GM23338 (cell line): Measurements from ENCODE around the gene MON2. TPM values are rescaled to one million over a fixed set of nuclear protein-coding genes. Genes with fewer than 3 reads are reported as not detected.

Experiments used
- ATAC-seq: fragments of 200-7000 bp; cut with Tn5 transposase; 3 replicates; pipeline ENCODE4 v1.9.1; 2020
- DNase-seq: peaks from one replicate; pipeline ENCODE4 v3.0.0-alpha.2; 2015; ENCODE audit warnings: low spot score
- H2AFZ ChIP-seq: fragments of 200-600 bp; sonication (generic); 2 replicates; pipeline ENCODE4 v1.8.0; 2016; ENCODE audit warnings: antibody characterized with exemption, mild to moderate bottlenecking, moderate library complexity
- H3F3A ChIP-seq: fragments of 200-600 bp; sonication (generic); replicated peaks from 2 replicates; pipeline ENCODE4 v1.8.0; 2017; ENCODE audit warnings: antibody characterized with exemption, mixed run types, low read depth
- H3K27ac ChIP-seq: fragments of 200-600 bp; sonication (generic); 2 replicates; pipeline ENCODE4 v1.6.1; 2016; ENCODE audit warnings: low read depth
- H3K27me3 ChIP-seq: fragments of 200-600 bp; sonication (generic); 2 replicates; pipeline ENCODE4 v1.8.0; 2016; ENCODE audit warnings: mild to moderate bottlenecking, mixed run types, moderate library complexity; ENCODE audit not compliant: insufficient read depth
- H3K36me3 ChIP-seq: fragments of 200-600 bp; sonication (generic); 2 replicates; pipeline ENCODE4 v1.8.0; 2016; ENCODE audit warnings: mild to moderate bottlenecking; ENCODE audit not compliant: insufficient read depth
- H3K4me1 ChIP-seq: fragments of 200-600 bp; sonication (generic); 2 replicates; pipeline ENCODE4 v1.8.0; 2016; ENCODE audit warnings: mild to moderate bottlenecking, moderate library complexity; ENCODE audit not compliant: insufficient read depth
- H3K4me2 ChIP-seq: fragments of 200-600 bp; sonication (generic); 2 replicates; pipeline ENCODE4 v1.7.1; 2017; ENCODE audit warnings: mixed run types
- H3K4me3 ChIP-seq: fragments of 200-600 bp; sonication (generic); 2 replicates; pipeline ENCODE4 v1.6.1; 2016; ENCODE audit warnings: mixed run types
- H3K79me2 ChIP-seq: fragments of 200-600 bp; sonication (generic); replicated peaks from 2 replicates; pipeline ENCODE4 v1.8.0; 2017; ENCODE audit warnings: mild to moderate bottlenecking; ENCODE audit not compliant: insufficient read depth
- H3K9me2 ChIP-seq: fragments of 200-600 bp; sonication (generic); 2 replicates; pipeline ENCODE4 v1.8.0; 2017; ENCODE audit not compliant: insufficient read depth
- H4K20me1 ChIP-seq: fragments of 200-600 bp; sonication (generic); replicated peaks from 2 replicates; pipeline ENCODE4 v1.8.0; 2017; ENCODE audit warnings: mild to moderate bottlenecking; ENCODE audit not compliant: insufficient read depth
- H3K27ac Mint-ChIP-seq: 2 replicates; pipeline ENCODE4 v1.8.0; 2020; ENCODE audit warnings: inconsistent platforms, mild to moderate bottlenecking, moderate library complexity, mixed read lengths
- H3K27me3 Mint-ChIP-seq: 3 replicates; pipeline ENCODE4 v1.8.0; 2022; ENCODE audit warnings: low read depth, mild to moderate bottlenecking, moderate library complexity, mixed read lengths, inconsistent platforms; ENCODE audit not compliant: insufficient read depth, poor library complexity
- H3K36me3 Mint-ChIP-seq: 3 replicates; pipeline ENCODE4 v1.8.0; 2021; ENCODE audit warnings: low read depth, mild to moderate bottlenecking, inconsistent platforms, moderate library complexity, mixed read lengths
- H3K4me1 Mint-ChIP-seq: 3 replicates; pipeline ENCODE4 v1.8.0; 2020; ENCODE audit warnings: mild to moderate bottlenecking, inconsistent platforms, mixed read lengths
- H3K4me3 Mint-ChIP-seq: 3 replicates; pipeline ENCODE4 v1.8.0; 2021; ENCODE audit warnings: moderate library complexity, mild to moderate bottlenecking, inconsistent platforms, mixed read lengths
- H3K9me3 Mint-ChIP-seq: 3 replicates; pipeline ENCODE4 v1.8.0; 2020; ENCODE audit warnings: moderate library complexity, mild to moderate bottlenecking, inconsistent platforms, mixed read lengths
- CREB1 ChIP-seq: fragments of 250-450 bp; sonication (Bioruptor Pico); IDR thresholded peaks from 2 replicates; pipeline ENCODE4 v1.5.0; 2020; ENCODE audit warnings: low read depth, mild to moderate bottlenecking, moderate library complexity
- CTCF ChIP-seq, 2 experiments: fragments of 200-600 bp in 1 of 2; sonication (generic) in 1 of 2; conservative IDR thresholded peaks; 2 replicates each; pipeline versions ENCODE4 v1.5.1 to v1.6.1; 2016 to 2017; ENCODE audit warnings: antibody characterized with exemption in 2 of 2, low read depth in 2 of 2, mild to moderate bottlenecking in 2 of 2, moderate library complexity in 1 of 2
- ETS1 ChIP-seq: IDR thresholded peaks from 2 replicates; pipeline ENCODE4 v1.6.1; 2016; ENCODE audit warnings: antibody characterized with exemption
- EZH2 ChIP-seq: fragments of 200-600 bp; sonication (generic); IDR thresholded peaks from one replicate; pipeline ENCODE4 v1.8.0; 2017; ENCODE audit warnings: antibody characterized with exemption, mild to moderate bottlenecking, low read depth; ENCODE audit not compliant: unreplicated experiment
- EZH2phosphoT487 ChIP-seq: fragments of 200-600 bp; sonication (generic); IDR thresholded peaks from one replicate; pipeline ENCODE4 v1.8.1; 2018; ENCODE audit warnings: antibody characterized with exemption; ENCODE audit not compliant: unreplicated experiment
- JUNB ChIP-seq: IDR thresholded peaks from one replicate; pipeline ENCODE4 v1.6.1; 2016; ENCODE audit warnings: antibody characterized with exemption; ENCODE audit not compliant: unreplicated experiment
- NANOG ChIP-seq: IDR thresholded peaks from 2 replicates; pipeline ENCODE4 v1.6.1; 2016; ENCODE audit warnings: antibody characterized with exemption, borderline replicate concordance
- POLR2AphosphoS5 ChIP-seq: IDR thresholded peaks from 2 replicates; pipeline ENCODE4 v1.6.1; 2016; ENCODE audit warnings: antibody characterized with exemption, low read depth
- REST ChIP-seq: IDR thresholded peaks from one replicate; pipeline ENCODE4 v1.6.1; 2018; ENCODE audit warnings: antibody characterized with exemption; ENCODE audit not compliant: unreplicated experiment
- STAT1 ChIP-seq: IDR thresholded peaks from one replicate; pipeline ENCODE4 v1.6.1; 2016; ENCODE audit warnings: antibody characterized with exemption; ENCODE audit not compliant: unreplicated experiment
- ZNF331 ChIP-seq: fragments of 250-450 bp; sonication (Bioruptor Pico); IDR thresholded peaks from 2 replicates; pipeline ENCODE4 v1.5.0; 2020; ENCODE audit warnings: low read depth, mild to moderate bottlenecking, moderate library complexity
- polyA plus RNA-seq: library from polyadenylated mRNA; unstranded; fragments of >200 nt; fragmentation: Nextera tagmentation; extraction: Ambion mirVana; gene quantifications from 2 replicates; pipeline ENCODE4 v1.2.1, GENCODE V29; 2016
- total RNA-seq: library from RNA; depleted of rRNA; stranded (reverse); fragments of >200 nt; shearing (Covaris generic); gene quantifications from 2 replicates; pipeline ENCODE4 v1.2.3, GENCODE V29; 2014

The MON2 gene
- total and polyA plus RNA-seq, 2 experiments from 2014 or later = 11.0 to 27.3 TPM

GRCh38 chr12:62642486-62642885 lies 175.9 kb downstream of the MON2 start (continued):
- TF ChIP-seq CTCF (conservative IDR thresholded peaks at IDR 0.05; ENCODE audit: low read depth in 2 of 2) = no peak
- no peak for TF ChIP-seq POLR2AphosphoS5
- no peak for TF ChIP-seq EZH2phosphoT487
- TF ChIP-seq ZNF331 (CRISPR knock-in tag) = no peak
- no peak for TF ChIP-seq NANOG
- no peak for TF ChIP-seq ETS1
- TF ChIP-seq JUNB = no peak

- Mint-ChIP-seq H3K27me3 (peaks cover 19% of the 10 kb centered on the region), H3K36me3 (peaks cover 24% of the 10 kb centered on the region), H3K4me3 (no peak overlapping the region), H3K9me3 (no peaks in the 10 kb centered on the region), H3K4me1 (peaks cover 47% of the 10 kb centered on the region), H3K27ac (no peak overlapping the region)
- no peaks in the 10 kb centered on the region for H3F3A ChIP-seq
- H3K4me3 ChIP-seq = no peak overlapping the region
- H3K36me3 ChIP-seq = no peaks in the 10 kb centered on the region
- no peak for TF ChIP-seq ETS1
- TF ChIP-seq EZH2phosphoT487 = no peak
- no peak overlapping the region for H3K27ac ChIP-seq
- H3K4me1 ChIP-seq = peaks cover 40% of the 10 kb centered on the region
- no peaks in the 10 kb centered on the region for H3K79me2 ChIP-seq
- no peaks in the 10 kb centered on the region for H3K27me3 ChIP-seq
- H3K4me2 ChIP-seq = no peak overlapping the region
- DNase-seq (no peak), ATAC-seq (no peak)
- H3K9me2 ChIP-seq = no peaks in the 10 kb centered on the region
- no peak overlapping the region for H2AFZ ChIP-seq
- no peaks in the 10 kb centered on the region for H4K20me1 ChIP-seq
Measured at GRCh38 chr12:62643486-62643885, 176.9 kb downstream of the MON2 start.

GRCh38 chr12:62646566-62646965 lies 179.9 kb downstream of the MON2 start:
- DNase-seq (no peak), ATAC-seq (no peak)
- Mint-ChIP-seq H3K4me3 (no peak overlapping the region), H3K4me1 (peaks cover 39% of the 10 kb centered on the region), H3K36me3 (peaks cover 29% of the 10 kb centered on the region), H3K27ac (no peak overlapping the region), H3K9me3 (peaks cover 3% of the 10 kb centered on the region; the same call in 2 of the 3 replicates), H3K27me3 (peaks cover 26% of the 10 kb centered on the region)
- 0 out of 2 replicates have a peak, but pooled peaks cover under 1% of the 10 kb centered on the region for H3K27me3 ChIP-seq
- no peaks in the 10 kb centered on the region for H3F3A ChIP-seq
- H4K20me1 ChIP-seq = no peaks in the 10 kb centered on the region
- no peaks in the 10 kb centered on the region for H3K36me3 ChIP-seq
- no peak overlapping the region for H3K27ac ChIP-seq
- H3K9me2 ChIP-seq = no peaks in the 10 kb centered on the region
- H2AFZ ChIP-seq = no peak overlapping the region
- no peak overlapping the region for H3K4me2 ChIP-seq
- H3K4me1 ChIP-seq = peaks cover 39% of the 10 kb centered on the region
- H3K4me3 ChIP-seq = no peak overlapping the region
- H3K79me2 ChIP-seq = no peaks in the 10 kb centered on the region
- TF ChIP-seq EZH2phosphoT487 (no peak), ZNF331 (CRISPR knock-in tag) (no peak), EZH2 (no peak), CTCF (conservative IDR thresholded peaks at IDR 0.05; ENCODE audit: low read depth in 2 of 2) (no peak), REST (no peak), CREB1 (CRISPR knock-in tag) (no peak), ETS1 (no peak), STAT1 (no peak)
